AG09319 (cell line): ENCODE measurements around the gene GRID1.

Experiments
- DNase-seq: peaks from one replicate; pipeline ENCODE4 v3.0.0-alpha.2; 2010; ENCODE audit warnings: low read depth; ENCODE audit errors: extremely low read depth
- CTCF ChIP-seq: IDR thresholded peaks from 2 replicates; pipeline ENCODE4 v1.5.1; 2011; ENCODE audit warnings: low read depth, mild to moderate bottlenecking, inconsistent platforms, low read length, moderate library complexity

Gene GRID1

GRCh38 chr10:86163522-86164173 lies 202.9 kb downstream of the GRID1 start:
- no peak for TF ChIP-seq CTCF
- no peak for DNase-seq

- no peak for DNase-seq
These were observed 203.7 kb downstream of the GRID1 start for GRCh38 chr10:86162696-86163400.

GRCh38 chr10:86162036-86162435 lies 204.6 kb downstream of the GRID1 start:
- no peak for DNase-seq
- TF ChIP-seq CTCF: no peak

More at GRCh38 chr10:86162696-86163400, 203.7 kb downstream of the GRID1 start:
- TF ChIP-seq CTCF: no peak

- no peak for TF ChIP-seq CTCF
- no peak for DNase-seq
These were observed 205.6 kb downstream of the GRID1 start for GRCh38 chr10:86160890-86161585.

GRCh38 chr10:86159797-86160196 lies 206.8 kb downstream of the GRID1 start:
- DNase-seq: no peak
- TF ChIP-seq CTCF: no peak

- no peak for DNase-seq
- no peak for TF ChIP-seq CTCF
These were observed 211.3 kb downstream of the GRID1 start for GRCh38 chr10:86155054-86155921.
